ENCODE data around the gene PROZ. TPM values are rescaled to one million over a fixed set of nuclear protein-coding genes. Genes with fewer than 3 reads are reported as not detected.
A peak's percentile ranks its signal among the peaks of the same experiment; 100 is the strongest.

The PROZ gene
- total RNA-seq, 2 donors from 2014 or later = not detected

- H3K27me3 ChIP-seq (replicated peaks; ENCODE audit: insufficient read depth) = no peaks in the 10 kb centered on the region
- no peak overlapping the region for H3K4me3 ChIP-seq
- H3K9me3 ChIP-seq = no peaks in the 10 kb centered on the region
- no peak for DNase-seq (ENCODE audit: low spot score)
- intact Hi-C loops (cut with DNase I) = no loop called here
- 91% methylated on average over 28 of the region's 42 CpGs for WGBS
- no peak overlapping the region for H3K27ac ChIP-seq
- no peaks in the 10 kb centered on the region for H3K4me1 ChIP-seq (replicated peaks)
- no peak for TF ChIP-seq POLR2AphosphoS5 (IDR thresholded peaks at IDR 0.05)
- TF ChIP-seq CTCF (IDR thresholded peaks at IDR 0.05) = no peak
- no peak for TF ChIP-seq POLR2A (IDR thresholded peaks at IDR 0.05)
- H3K36me3 ChIP-seq = no peaks in the 10 kb centered on the region
Measured at GRCh38 chr13:113118261-113119021, 40.0 kb upstream of the PROZ start.

- DNase-seq (ENCODE audit: low spot score) = no peak
- 86% methylated on average over 16 of the region's 16 CpGs for WGBS
- TF ChIP-seq POLR2A (IDR thresholded peaks at IDR 0.05) (no peak), CTCF (IDR thresholded peaks at IDR 0.05) (no peak), POLR2AphosphoS5 (IDR thresholded peaks at IDR 0.05) (no peak)
- H3K9me3 ChIP-seq = no peaks in the 10 kb centered on the region
- no peaks in the 10 kb centered on the region for H3K36me3 ChIP-seq
- no peak overlapping the region for H3K27ac ChIP-seq
- no peaks in the 10 kb centered on the region for H3K27me3 ChIP-seq (replicated peaks; ENCODE audit: insufficient read depth)
- no peak overlapping the region for H3K4me3 ChIP-seq
- no peaks in the 10 kb centered on the region for H3K4me1 ChIP-seq (replicated peaks)
- intact Hi-C loops (cut with DNase I) = no loop called here
Measured at GRCh38 chr13:113119166-113119821, 39.2 kb upstream of the PROZ start.

- no peaks in the 10 kb centered on the region for H3K36me3 ChIP-seq
- no peak overlapping the region for H3K27ac ChIP-seq
- WGBS = 88% methylated on average over 7 of the region's 7 CpGs
- intact Hi-C loops (cut with DNase I) = no loop called here
- no peak overlapping the region for H3K4me3 ChIP-seq
- H3K9me3 ChIP-seq = no peaks in the 10 kb centered on the region
- H3K4me1 ChIP-seq (replicated peaks) = no peaks in the 10 kb centered on the region
- DNase-seq (ENCODE audit: low spot score) = no peak
- H3K27me3 ChIP-seq (replicated peaks; ENCODE audit: insufficient read depth) = no peaks in the 10 kb centered on the region
- TF ChIP-seq POLR2A (IDR thresholded peaks at IDR 0.05) = no peak
- no peak for TF ChIP-seq CTCF (IDR thresholded peaks at IDR 0.05)
- no peak for TF ChIP-seq POLR2AphosphoS5 (IDR thresholded peaks at IDR 0.05)
Measured at GRCh38 chr13:113119822-113120189, 38.6 kb upstream of the PROZ start.

GRCh38 chr13:113120300-113121182 lies 37.9 kb upstream of the PROZ start:
- 71% methylated on average over 17 of the region's 19 CpGs for whole genome bisulfite sequencing
- Histone ChIP-seq H3K4me1 (replicated peaks) (no peaks in the 10 kb centered on the region), H3K4me3 (no peak overlapping the region), H3K27ac (no peak overlapping the region), H3K27me3 (replicated peaks; ENCODE audit: insufficient read depth) (no peaks in the 10 kb centered on the region), H3K36me3 (no peaks in the 10 kb centered on the region), H3K9me3 (no peaks in the 10 kb centered on the region)
- no peak for TF ChIP-seq POLR2A (IDR thresholded peaks at IDR 0.05)
- TF ChIP-seq POLR2AphosphoS5 (IDR thresholded peaks at IDR 0.05) = peak; percentile 39
- no peak for DNase-seq (ENCODE audit: low spot score)
- intact Hi-C loops (cut with DNase I) = no loop called here
